IPS-NIHi7 (cell line): ENCODE measurements around the gene SCUBE1.

Experiments used
- DNase-seq: peaks from one replicate; pipeline ENCODE4 v3.0.0; 2012; ENCODE audit warnings: mixed read lengths; ENCODE audit errors: extremely low spot score

Gene SCUBE1

DNA sequence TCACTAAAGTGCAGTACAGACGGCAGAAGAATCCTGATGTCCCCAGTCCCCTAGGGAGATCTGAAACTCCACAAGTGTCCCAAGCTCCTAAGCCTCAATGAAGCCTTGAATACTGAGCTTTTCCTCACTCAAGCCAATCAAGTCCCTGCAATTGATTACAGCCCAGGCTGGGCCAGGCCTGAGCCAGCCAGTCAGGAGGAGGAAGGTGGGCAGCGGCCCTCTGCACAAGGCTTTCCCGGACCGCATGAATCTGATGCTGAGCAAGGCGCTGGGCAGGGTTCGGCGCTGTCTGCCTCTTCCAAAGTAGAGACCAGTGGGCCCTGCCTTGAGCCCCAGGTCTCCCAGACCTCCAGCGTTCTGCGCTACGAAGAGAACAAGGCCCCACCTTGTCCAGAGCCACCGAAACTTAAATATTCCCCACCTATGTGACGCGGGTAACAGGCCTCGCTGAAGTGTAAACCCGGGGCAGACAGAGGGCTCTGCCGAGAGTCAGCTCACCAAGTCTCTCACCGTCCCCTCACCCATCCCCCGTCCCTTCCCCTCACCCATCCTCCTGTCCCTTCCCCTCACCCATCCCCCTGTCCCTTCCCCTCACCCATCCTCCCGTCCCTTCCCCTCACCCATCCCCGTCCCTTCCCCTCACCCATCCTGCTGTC is 63.2 kb downstream of the SCUBE1 start:
- DNase-seq = no peak

GRCh38 chr22:43277987-43278601 is 65.1 kb downstream of the SCUBE1 start:
- peak; percentile 40 for DNase-seq

- DNase-seq = no peak
These were observed 66.1 kb downstream of the SCUBE1 start for GRCh38 chr22:43277091-43277490.

- DNase-seq = no peak
These were observed 66.9 kb downstream of the SCUBE1 start for GRCh38 chr22:43276321-43276720.

DNA sequence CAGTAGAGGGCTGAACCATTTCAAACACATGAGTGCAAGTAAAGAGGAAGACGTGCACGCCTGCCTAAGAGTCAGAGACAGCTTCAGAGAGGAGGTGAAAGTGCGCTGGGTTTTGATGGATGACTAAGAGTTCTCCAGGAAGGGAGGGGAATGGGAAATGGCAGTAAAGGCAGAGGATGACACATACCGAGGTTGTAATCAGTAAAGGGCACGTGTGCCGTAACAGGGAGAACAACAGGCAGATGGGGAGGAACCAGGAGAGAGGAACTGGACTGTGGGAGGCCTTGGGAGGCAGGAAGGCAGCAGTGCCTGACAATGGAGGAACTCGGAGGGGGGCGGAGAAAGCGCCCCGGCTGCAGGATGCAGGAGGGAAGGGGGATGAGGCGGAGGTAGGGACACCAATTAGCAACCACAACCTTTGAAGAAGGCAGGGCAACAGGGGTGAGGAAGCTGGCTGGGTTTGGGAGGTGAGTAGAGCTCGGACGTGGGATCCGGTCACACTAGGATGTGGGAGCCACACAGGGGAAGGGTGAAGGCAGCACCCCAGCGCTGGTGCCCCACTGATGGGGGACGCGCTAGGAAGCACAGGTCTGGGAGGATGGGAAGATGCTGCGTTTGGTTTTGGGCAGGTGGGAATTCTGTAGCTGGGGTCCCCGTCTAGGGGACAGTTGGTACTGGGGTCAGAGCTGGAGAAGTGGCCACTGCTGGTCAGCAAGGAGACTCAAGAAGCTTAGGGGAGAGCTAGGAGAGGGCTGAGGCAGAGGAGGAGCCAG is 67.4 kb downstream of the SCUBE1 start:
- peak; percentile 71 for DNase-seq

GRCh38 chr22:43274595-43275240 is 68.5 kb downstream of the SCUBE1 start:
- DNase-seq = no peak

GRCh38 chr22:43273902-43274484 is 69.2 kb downstream of the SCUBE1 start:
- DNase-seq = peak; percentile 87

DNA sequence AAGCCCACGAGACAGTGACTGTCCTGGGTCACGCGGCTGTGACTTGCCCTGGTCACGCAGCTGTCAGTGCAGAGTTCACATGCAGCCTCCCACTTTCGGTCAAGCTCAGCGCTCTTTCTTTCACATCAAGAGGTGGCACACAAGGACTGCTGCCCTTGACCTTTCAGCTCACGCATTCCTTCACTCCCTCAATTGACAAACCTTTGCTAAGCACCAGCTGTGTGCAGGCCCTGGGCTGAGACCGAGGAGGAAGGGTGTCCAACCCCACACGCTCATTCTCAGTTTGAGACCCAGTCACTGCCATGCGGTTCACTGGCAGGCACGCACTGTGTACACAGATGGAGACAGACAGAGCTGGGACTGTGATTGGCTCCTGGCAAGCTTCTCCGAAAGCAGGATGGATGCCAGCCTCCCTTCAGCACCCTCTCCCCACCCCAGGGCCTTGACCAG is 70.3 kb downstream of the SCUBE1 start:
- DNase-seq = no peak

GRCh38 chr22:43272301-43272700 is 70.9 kb downstream of the SCUBE1 start:
- DNase-seq = no peak

- DNase-seq = no peak
These were observed 72.2 kb downstream of the SCUBE1 start for GRCh38 chr22:43270949-43271348.

GRCh38 chr22:43270314-43270908 is 72.8 kb downstream of the SCUBE1 start:
- DNase-seq = peak; percentile 83

DNA sequence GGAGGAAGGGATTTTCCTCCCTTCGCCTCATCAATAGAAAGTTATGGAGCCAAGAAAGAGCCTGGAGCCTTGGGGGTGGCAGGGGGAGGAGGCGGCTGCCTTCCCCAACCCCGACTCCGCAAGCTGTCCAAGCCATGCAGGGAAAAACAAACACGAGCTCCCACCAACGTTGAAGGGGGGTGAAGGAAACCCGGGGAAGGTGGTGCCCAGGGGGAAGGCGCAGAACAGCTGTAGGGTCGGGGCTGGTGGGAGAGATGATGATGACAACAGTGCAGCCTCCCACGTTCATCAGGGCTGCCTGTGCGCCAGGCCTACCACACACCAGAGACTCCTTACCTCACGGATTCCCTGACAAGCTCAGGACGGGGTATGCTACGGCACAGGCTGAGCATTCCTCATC is 73.5 kb downstream of the SCUBE1 start:
- DNase-seq = no peak

- no peak for DNase-seq
These were observed 73.9 kb downstream of the SCUBE1 start for GRCh38 chr22:43269246-43269645.

DNA sequence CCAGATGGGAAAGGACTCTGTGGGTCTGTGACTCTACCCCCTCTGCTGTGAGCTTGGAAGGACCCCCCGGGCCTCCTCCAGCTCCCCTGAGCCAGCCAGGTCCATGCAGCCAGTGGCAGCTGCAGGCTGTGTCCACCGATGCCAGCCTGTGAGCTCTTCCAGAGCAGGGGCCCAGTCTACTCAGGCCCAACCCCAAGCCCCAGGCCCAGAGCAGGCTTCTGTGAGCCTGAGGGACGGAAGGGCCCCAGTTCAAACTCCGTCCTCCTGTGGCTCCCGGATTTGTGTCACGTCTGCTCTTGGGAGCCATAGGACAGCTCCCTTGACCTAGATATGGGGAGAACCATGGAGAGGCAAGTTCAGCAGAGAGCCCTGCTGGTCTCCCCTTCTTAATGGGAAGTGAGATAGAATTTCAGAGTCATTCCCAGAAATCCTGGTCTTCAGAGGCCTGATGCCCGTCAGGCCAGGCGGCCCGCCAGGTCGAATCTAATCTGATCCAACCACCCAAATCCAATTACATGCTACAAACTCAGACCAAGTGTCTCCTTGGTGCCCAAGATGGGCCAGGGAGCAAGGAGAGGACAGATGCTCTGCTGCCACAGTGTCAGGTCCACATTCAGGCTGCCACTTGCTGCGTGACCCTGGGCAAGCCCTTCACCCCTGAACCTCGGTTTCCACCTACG is 75.1 kb downstream of the SCUBE1 start:
- no peak for DNase-seq

DNA sequence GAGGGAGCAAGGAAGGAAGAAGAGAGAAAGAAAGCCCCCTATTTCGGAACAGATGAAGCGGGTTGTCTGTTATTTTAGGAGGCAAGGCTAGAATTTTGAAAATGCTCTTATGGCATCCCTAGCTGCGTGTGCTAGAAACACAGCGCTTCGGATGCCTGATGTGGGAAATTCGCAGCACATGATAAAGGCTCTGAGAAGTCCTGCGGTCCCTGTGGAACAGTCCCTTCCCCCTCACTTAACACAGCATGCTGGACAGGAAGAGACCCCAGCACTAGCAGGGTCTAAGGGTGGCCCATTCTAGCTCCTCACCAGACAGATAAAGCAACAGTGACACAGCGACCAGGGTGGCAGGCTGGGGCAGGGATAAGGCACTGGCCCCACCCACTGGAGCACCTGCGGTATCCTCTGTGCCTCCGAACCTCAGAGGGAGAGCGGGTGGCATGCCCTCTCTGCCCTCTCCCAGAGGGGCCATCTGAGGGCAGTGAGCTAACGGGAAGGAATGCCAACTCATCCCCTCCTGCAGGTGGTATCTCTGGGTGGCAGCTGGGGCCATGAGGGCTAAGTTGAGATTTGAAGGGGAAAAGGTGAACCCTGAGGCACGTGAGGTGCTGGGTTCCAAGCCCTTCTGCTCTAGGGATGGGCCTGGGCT is 75.7 kb downstream of the SCUBE1 start:
- DNase-seq = no peak

- no peak for DNase-seq
These were observed 77.1 kb downstream of the SCUBE1 start for GRCh38 chr22:43266076-43266475.

DNA sequence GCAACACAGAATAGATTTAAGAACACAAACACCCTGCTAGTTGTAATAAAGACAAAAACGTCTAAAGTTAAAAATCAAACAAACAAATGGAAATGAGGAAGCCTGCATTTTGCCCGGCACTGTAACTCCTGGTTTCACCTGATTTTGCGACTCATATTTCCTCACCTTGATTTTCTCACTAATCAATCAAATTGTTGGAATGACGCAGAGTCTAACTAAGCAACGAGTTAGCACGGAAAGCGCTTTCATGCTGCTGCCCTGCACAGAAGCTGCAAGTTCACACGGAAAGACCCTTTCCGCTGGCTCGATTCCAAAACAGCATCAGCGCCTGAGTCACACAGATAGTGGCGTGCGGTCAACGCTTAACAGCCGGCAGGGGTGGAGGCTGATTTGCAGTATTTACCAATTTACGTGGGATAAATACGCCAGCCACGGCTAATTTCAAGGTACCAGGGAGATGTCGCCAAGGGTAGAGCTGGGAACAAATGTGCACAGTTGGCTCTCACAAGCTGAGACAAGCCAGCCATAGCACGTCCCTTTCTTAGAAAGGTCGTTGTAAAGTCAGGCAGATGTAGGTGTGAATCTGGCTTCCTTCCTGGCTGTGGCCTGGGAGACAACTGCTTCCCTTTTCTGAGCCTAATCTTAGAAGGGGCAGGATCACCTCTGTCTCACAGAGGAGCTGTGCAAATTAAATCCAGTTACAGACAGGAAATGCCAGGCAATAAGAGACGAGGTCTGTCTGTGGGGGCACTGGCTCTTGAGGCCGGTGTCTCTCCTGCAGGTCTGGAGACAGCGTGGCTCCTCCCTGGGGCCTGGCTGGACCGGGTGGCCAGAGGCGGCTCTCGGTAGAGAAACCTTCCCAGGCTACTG is 79.3 kb downstream of the SCUBE1 start:
- no peak for DNase-seq

- DNase-seq = no peak
These were observed 80.1 kb downstream of the SCUBE1 start for GRCh38 chr22:43262990-43263644.
